Activated effector memory CD4-positive, alpha-beta T cell treated with anti-CD3 and anti-CD28 coated beads, Interleukin-2, amount 50 U/mL, for 16 hours (primary cell): ENCODE results near the gene C1QTNF9B.
"Not testable (repeated sequence)": the region's sequence is repeated elsewhere in the genome, so short reads cannot be mapped to it uniquely, and the experiment has no call there.

Experiments used
- DNase-seq: peaks from one replicate; pipeline ENCODE4 v3.0.0-alpha.2; 2020

C1QTNF9B gene

GRCh38 chr13:23897452-23897919 is at the start of gene C1QTNF9B:
Gene C1QTNF9B, minus strand, starts transcription at chr13:23897502.
- not testable (repeated sequence) for DNase-seq

- no peak for DNase-seq
Measured at GRCh38 chr13:23946900-23947299, 49.6 kb upstream of the C1QTNF9B start.

- no peak for DNase-seq
Measured at GRCh38 chr13:23946067-23946466, 48.8 kb upstream of the C1QTNF9B start.

- DNase-seq, result no peak
Measured at GRCh38 chr13:23945612-23946011, 48.3 kb upstream of the C1QTNF9B start.

- no peak for DNase-seq
Measured at GRCh38 chr13:23941211-23941610, 43.9 kb upstream of the C1QTNF9B start.

DNA sequence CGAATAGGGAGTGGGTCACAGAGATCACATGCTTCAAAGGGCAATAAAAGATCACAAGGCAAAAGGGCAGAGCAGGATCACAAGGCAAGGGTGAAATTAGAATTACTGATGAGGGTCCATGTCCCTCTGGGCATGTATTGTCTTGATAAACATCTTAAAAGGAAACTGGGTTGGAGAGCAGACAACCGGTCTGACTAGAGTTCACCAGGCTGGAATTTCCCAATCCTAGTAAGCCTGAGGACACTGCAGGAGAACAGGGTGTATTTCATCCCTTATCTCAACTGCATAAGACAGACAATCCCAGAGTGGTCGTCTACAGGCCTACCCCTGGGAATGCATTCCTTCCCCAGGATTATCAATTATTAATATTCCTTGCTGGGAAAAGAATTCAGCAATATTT is 42.4 kb upstream of the C1QTNF9B start:
- not testable (repeated sequence) for DNase-seq

GRCh38 chr13:23934520-23934919 is 37.2 kb upstream of the C1QTNF9B start:
- no peak for DNase-seq

- no peak for DNase-seq
Measured at GRCh38 chr13:23928985-23929384, 31.7 kb upstream of the C1QTNF9B start.

DNA sequence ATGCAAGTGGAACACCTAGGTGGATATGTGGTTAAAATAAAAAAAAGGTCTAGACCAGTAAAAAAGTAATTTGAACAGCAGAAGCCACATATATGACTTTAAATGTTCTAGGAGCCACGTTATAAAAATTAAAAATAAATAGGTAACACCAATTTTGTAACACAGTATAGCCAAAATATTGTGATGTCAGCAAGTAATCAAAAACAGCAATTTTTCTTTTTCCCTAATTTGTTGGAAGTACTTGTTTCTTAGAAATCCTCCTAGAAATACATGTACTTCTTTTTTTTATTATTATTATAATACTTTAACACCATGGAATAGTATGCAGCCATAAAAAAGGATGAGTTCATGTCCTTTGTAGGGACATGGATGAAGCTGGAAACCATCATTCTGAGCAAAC is 25.7 kb upstream of the C1QTNF9B start:
- no peak for DNase-seq

- no peak for DNase-seq
Measured at GRCh38 chr13:23922005-23922932, 25.0 kb upstream of the C1QTNF9B start.

DNA sequence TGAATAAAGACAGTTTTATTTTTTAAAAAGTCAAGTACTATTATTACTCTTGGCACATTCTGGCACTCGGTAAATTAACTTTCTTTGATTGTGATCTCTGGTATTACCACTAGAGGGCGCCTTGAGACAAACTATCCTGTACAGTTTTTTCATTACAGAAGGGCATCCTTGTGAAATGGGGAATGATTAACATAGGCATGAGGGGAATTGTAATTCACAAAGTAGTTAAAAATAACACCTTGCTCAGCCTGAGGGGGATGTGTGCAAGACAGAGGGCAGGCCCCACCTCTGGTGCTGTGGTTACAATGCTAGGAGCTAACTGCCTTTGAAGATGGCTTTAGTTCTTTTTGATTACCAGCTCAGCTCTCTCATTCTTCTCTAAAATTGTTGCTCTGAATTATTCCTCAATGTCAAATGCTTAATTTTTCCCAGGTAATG is 24.2 kb upstream of the C1QTNF9B start:
- DNase-seq, result no peak

DNA sequence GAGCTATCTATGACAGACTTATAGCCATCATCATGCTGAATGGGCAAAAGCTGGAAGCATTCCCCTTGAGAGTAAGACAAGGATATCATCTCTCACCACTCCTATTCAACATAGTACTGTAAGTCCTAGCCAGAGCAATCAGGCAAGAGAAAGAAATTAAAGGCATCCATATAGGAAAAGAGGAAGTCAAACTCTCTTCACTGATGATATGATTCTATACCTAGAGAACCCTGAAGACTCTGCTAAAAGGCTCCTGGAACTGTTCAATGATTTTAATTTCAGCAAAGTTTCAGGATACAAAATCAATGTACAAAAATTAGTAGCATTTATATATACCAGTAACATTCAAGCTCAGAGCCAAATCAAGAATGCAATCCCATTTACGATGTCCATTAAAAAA is 21.7 kb upstream of the C1QTNF9B start:
- no peak for DNase-seq

- DNase-seq, result no peak
Measured at GRCh38 chr13:23918208-23918607, 20.9 kb upstream of the C1QTNF9B start.

- no peak for DNase-seq
Measured at GRCh38 chr13:23915308-23915707, 18.0 kb upstream of the C1QTNF9B start.

GRCh38 chr13:23912469-23912868 is 15.2 kb upstream of the C1QTNF9B start:
- DNase-seq, result no peak

DNA sequence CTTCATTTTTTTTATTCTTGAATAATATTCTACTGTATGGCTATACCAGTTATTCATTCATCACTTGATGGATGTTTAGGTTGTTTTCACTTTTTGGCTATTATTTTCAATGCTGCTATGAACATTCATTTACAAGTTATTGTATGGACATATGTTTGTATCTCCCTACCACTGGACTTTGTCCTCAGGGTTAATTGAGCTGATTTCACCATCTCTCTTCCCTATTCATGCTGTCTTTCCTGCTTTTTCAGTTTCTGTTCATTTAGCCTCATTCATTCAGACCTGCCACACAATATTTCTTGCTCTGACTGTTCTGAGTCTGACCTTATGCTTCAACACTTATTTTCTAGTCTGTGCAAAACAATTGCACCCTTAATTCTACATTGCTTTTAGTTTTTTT is 12.3 kb upstream of the C1QTNF9B start:
- no peak for DNase-seq

- DNase-seq, result no peak
Measured at GRCh38 chr13:23905766-23906165, 8.5 kb upstream of the C1QTNF9B start.

DNA sequence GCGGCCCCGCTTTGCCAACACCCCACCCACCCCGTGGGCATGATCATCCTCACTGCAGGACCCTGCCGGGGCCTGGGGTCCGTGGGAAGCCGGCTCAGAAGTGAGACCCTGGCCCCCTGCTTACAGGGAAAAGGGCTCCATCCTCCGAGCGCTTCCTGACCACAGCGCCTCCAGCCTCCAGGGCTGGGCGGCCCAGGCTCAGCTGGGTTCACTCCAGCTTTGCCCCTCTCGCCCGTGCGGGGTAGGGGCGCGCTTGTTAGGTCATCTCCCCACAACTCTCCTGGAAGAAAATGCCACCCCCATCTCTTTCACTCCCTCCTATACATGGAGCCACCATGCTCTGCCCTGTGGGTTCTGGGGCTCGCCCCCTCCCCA is 6.6 kb upstream of the C1QTNF9B start:
- no peak for DNase-seq

GRCh38 chr13:23902975-23903905 is 5.9 kb upstream of the C1QTNF9B start:
- DNase-seq, result no peak

DNA sequence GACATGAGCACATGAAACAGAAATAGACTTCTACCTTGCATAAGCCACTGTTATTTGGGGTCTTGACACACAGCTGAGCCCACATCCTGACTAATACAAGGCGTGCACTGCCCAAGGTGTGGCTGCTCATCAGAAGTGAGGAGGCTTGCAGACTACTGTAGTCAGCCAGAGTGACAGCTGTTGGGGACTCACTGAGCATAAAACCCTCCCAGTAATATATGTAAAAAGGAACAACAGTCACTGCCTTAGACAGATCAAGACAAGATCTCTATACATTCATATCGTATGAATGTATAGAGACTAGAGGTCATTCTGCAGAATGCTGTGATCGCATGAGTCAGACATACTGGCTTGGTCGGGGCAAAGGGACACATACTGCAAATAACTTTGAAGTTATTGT is 4.1 kb upstream of the C1QTNF9B start:
- no peak for DNase-seq

GRCh38 chr13:23899555-23899954 is 2.3 kb upstream of the C1QTNF9B start:
- DNase-seq, result no peak

DNA sequence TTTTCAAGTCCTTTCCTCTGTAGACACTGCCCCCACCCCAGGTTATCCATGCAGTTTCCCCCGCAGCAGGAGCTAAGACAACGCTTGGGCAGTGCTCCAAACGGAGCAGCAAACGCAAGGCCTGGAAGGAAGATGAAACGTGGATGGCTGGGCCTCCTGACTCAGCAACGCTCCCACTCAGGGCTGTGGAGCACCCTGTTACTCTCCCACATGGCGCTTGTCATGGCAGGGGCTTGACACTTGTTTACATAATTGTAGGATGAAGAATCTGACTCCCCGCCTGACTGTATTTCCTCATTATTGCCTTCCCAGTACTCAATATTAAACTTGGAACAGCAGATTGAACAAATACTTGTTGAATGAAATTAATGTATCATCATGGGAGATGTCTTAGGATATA is 799 bp upstream of the C1QTNF9B start:
- DNase-seq, result no peak

DNA sequence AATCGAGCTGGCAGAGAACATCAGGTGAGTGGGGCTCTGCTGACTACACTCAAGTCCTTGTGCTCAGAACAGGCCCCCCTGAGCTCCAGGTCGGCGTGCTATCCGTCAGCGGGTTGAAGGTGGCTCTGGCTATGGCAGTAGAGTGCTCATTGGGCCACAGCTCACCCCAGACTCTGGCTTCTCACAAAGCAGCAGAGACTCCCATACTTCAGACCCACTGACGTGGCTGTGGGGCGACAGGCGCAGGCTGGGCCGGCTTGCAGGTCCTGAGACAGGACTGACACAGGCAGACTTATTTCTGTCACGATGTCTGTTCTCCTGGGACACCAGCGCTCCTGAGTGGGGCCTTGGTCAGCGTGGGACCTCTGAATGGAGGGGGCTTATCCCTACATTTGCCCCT is 2.6 kb downstream of the C1QTNF9B start:
- not testable (repeated sequence) for DNase-seq

- DNase-seq, result not testable (repeated sequence)
Measured at GRCh38 chr13:23893791-23894190, 3.5 kb downstream of the C1QTNF9B start.
